HL-60 (cell line): ENCODE measurements around the gene ACACA.

Experiments used
- POLR2AphosphoS5 ChIP-seq: IDR thresholded peaks from 2 replicates; pipeline ENCODE4 v1.6.1; 2012; ENCODE audit warnings: low read depth
- SPI1 ChIP-seq: IDR thresholded peaks from 2 replicates; pipeline ENCODE4 v1.6.1; 2012; ENCODE audit warnings: low read depth, mild to moderate bottlenecking, borderline replicate concordance
- TF ChIP-seq, protein P1 (sequence below): IDR thresholded peaks from one replicate; pipeline ENCODE4 v1.5.1; 2011; ENCODE audit warnings: low read length, control low read depth, inconsistent platforms; ENCODE audit not compliant: insufficient read depth

DNA sequence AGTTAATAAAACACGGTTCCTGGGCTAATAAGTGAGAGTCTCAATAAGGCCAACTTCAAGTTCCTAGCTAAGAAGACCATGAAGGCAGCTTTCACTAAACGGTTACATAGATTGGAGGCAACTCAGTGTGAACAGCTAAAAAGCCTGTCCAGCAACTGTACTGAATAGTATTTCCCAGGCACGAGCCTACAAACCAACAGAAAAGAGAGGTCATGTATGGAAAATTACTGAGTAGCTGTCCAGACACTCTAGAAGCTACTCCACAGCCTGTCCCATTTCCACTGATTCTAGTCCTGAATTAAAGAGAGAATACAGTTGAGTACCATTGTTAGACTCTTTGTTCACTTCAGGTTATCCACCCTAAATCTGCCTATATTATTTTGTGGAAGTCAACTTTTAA, 67.3 kb downstream of the ACACA start:
- TF ChIP-seq, protein P1, sequence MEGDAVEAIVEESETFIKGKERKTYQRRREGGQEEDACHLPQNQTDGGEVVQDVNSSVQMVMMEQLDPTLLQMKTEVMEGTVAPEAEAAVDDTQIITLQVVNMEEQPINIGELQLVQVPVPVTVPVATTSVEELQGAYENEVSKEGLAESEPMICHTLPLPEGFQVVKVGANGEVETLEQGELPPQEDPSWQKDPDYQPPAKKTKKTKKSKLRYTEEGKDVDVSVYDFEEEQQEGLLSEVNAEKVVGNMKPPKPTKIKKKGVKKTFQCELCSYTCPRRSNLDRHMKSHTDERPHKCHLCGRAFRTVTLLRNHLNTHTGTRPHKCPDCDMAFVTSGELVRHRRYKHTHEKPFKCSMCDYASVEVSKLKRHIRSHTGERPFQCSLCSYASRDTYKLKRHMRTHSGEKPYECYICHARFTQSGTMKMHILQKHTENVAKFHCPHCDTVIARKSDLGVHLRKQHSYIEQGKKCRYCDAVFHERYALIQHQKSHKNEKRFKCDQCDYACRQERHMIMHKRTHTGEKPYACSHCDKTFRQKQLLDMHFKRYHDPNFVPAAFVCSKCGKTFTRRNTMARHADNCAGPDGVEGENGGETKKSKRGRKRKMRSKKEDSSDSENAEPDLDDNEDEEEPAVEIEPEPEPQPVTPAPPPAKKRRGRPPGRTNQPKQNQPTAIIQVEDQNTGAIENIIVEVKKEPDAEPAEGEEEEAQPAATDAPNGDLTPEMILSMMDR = no peak
- TF ChIP-seq POLR2AphosphoS5 (no peak), SPI1 (no peak)
